K562 (cell line): Measurements from ENCODE around the gene CNKSR3.

Experiments
- CHD1 ChIP-seq: fragments of 200-600 bp; sonication (generic); IDR thresholded peaks from one replicate; pipeline ENCODE4 v1.6.1; 2012; ENCODE audit warnings: mild to moderate bottlenecking, moderate library complexity, low read length, inconsistent platforms
- GATA2 ChIP-seq: sonication (generic); formaldehyde crosslinking; IDR thresholded peaks from 2 replicates; pipeline ENCODE4 v1.4.0; 2020; ENCODE audit warnings: mild to moderate bottlenecking, missing genetic modification reagents
- GATAD2B ChIP-seq: fragments of 450-650 bp; IDR thresholded peaks from 2 replicates; pipeline ENCODE4 v1.6.1; 2017; ENCODE audit warnings: mild to moderate bottlenecking, borderline replicate concordance
- MAFF ChIP-seq: IDR thresholded peaks from 2 replicates; pipeline ENCODE4 v1.6.1; 2012; ENCODE audit warnings: low read length, improper control_type of control experiment
- MLX ChIP-seq, 2 experiments: fragments of 450-650 bp in 1 of 2; sonication (generic) in 1 of 2; formaldehyde crosslinking; conservative IDR thresholded peaks; 2 replicates each; pipeline versions ENCODE4 v1.4.0 to v1.8.1; 2020 to 2022; ENCODE audit warnings: mild to moderate bottlenecking in 1 of 2, missing genetic modification reagents in 1 of 2
- MTA1 ChIP-seq: fragments of 450-650 bp; IDR thresholded peaks from 2 replicates; pipeline ENCODE4 v1.6.1; 2017; ENCODE audit warnings: borderline replicate concordance
- NFIC ChIP-seq: fragments of 450-650 bp; IDR thresholded peaks from 2 replicates; pipeline ENCODE4 v1.6.1; 2017; ENCODE audit warnings: mild to moderate bottlenecking, inconsistent platforms
- NFYB ChIP-seq: IDR thresholded peaks from 2 replicates; pipeline ENCODE4 v1.6.1; 2011; ENCODE audit warnings: mild to moderate bottlenecking, moderate library complexity; ENCODE audit not compliant: insufficient read length; ENCODE audit errors: extremely low read depth
- POLR2H ChIP-seq: IDR thresholded peaks from 2 replicates; pipeline ENCODE4 v1.6.1; 2016; ENCODE audit warnings: missing genetic modification characterization, low read depth, mild to moderate bottlenecking, control low read depth, missing compliant biosample characterization, moderate library complexity
- PPARD ChIP-seq: fragments of 250-450 bp; sonication (Bioruptor Pico); IDR thresholded peaks from 2 replicates; pipeline ENCODE4 v1.8.0; 2022; ENCODE audit warnings: inconsistent platforms, mild to moderate bottlenecking, moderate library complexity
- RAD21 ChIP-seq, 2 experiments: fragments of 250-450 bp in 1 of 2; fragments of 450-650 bp in 1 of 2; sonication (Bioruptor Pico) in 1 of 2; formaldehyde crosslinking in 1 of 2; IDR thresholded peaks in 1 of 2; conservative IDR thresholded peaks in 1 of 2; 2 replicates each; pipeline versions ENCODE4 v1.4.0 to v1.8.0; 2020 to 2022; ENCODE audit warnings: mild to moderate bottlenecking in 2 of 2, moderate library complexity in 1 of 2
- TF ChIP-seq, protein P1 (sequence below): fragments of 450-650 bp; formaldehyde crosslinking; IDR thresholded peaks from 2 replicates; pipeline ENCODE4 v1.4.0; 2020; ENCODE audit warnings: mild to moderate bottlenecking, moderate library complexity
- TF ChIP-seq, protein P2 (sequence below), 2 experiments: fragments of 450-650 bp; IDR thresholded peaks; 2 replicates each; pipeline ENCODE4 v1.6.1; 2016; ENCODE audit warnings: mild to moderate bottlenecking in 2 of 2, borderline replicate concordance in 1 of 2, low read depth in 1 of 2, moderate library complexity in 1 of 2
- TF ChIP-seq, protein P3 (sequence below), 3 experiments: IDR thresholded peaks in 2 of 3; conservative IDR thresholded peaks in 1 of 3; 2 replicates each; pipeline ENCODE4 v1.5.1; 2011 to 2012; ENCODE audit warnings: low read length in 3 of 3, mild to moderate bottlenecking in 3 of 3, control low read depth in 2 of 3, improper control_type of control experiment in 1 of 3, inconsistent platforms in 1 of 3, low read depth in 1 of 3, mixed read lengths in 1 of 3, moderate library complexity in 1 of 3; ENCODE audit not compliant: insufficient read depth in 2 of 3

- TF ChIP-seq, protein P1, sequence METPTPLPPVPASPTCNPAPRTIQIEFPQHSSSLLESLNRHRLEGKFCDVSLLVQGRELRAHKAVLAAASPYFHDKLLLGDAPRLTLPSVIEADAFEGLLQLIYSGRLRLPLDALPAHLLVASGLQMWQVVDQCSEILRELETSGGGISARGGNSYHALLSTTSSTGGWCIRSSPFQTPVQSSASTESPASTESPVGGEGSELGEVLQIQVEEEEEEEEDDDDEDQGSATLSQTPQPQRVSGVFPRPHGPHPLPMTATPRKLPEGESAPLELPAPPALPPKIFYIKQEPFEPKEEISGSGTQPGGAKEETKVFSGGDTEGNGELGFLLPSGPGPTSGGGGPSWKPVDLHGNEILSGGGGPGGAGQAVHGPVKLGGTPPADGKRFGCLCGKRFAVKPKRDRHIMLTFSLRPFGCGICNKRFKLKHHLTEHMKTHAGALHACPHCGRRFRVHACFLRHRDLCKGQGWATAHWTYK: no peak
- TF ChIP-seq MTA1 (no peak), GATA2 (no peak), NFIC (no peak), NFYB (no peak), RAD21 (CRISPR knock-in tag; conservative IDR thresholded peaks at IDR 0.05 in 1 of 2, IDR thresholded peaks at IDR 0.05 in 1 of 2) (no peak), MLX (CRISPR knock-in tag; conservative IDR thresholded peaks at IDR 0.05) (no peak), MAFF (no peak), CHD1 (no peak), GATAD2B (no peak), PPARD (CRISPR knock-in tag) (no peak), POLR2H (tag) (no peak)
- TF ChIP-seq, protein P2, sequence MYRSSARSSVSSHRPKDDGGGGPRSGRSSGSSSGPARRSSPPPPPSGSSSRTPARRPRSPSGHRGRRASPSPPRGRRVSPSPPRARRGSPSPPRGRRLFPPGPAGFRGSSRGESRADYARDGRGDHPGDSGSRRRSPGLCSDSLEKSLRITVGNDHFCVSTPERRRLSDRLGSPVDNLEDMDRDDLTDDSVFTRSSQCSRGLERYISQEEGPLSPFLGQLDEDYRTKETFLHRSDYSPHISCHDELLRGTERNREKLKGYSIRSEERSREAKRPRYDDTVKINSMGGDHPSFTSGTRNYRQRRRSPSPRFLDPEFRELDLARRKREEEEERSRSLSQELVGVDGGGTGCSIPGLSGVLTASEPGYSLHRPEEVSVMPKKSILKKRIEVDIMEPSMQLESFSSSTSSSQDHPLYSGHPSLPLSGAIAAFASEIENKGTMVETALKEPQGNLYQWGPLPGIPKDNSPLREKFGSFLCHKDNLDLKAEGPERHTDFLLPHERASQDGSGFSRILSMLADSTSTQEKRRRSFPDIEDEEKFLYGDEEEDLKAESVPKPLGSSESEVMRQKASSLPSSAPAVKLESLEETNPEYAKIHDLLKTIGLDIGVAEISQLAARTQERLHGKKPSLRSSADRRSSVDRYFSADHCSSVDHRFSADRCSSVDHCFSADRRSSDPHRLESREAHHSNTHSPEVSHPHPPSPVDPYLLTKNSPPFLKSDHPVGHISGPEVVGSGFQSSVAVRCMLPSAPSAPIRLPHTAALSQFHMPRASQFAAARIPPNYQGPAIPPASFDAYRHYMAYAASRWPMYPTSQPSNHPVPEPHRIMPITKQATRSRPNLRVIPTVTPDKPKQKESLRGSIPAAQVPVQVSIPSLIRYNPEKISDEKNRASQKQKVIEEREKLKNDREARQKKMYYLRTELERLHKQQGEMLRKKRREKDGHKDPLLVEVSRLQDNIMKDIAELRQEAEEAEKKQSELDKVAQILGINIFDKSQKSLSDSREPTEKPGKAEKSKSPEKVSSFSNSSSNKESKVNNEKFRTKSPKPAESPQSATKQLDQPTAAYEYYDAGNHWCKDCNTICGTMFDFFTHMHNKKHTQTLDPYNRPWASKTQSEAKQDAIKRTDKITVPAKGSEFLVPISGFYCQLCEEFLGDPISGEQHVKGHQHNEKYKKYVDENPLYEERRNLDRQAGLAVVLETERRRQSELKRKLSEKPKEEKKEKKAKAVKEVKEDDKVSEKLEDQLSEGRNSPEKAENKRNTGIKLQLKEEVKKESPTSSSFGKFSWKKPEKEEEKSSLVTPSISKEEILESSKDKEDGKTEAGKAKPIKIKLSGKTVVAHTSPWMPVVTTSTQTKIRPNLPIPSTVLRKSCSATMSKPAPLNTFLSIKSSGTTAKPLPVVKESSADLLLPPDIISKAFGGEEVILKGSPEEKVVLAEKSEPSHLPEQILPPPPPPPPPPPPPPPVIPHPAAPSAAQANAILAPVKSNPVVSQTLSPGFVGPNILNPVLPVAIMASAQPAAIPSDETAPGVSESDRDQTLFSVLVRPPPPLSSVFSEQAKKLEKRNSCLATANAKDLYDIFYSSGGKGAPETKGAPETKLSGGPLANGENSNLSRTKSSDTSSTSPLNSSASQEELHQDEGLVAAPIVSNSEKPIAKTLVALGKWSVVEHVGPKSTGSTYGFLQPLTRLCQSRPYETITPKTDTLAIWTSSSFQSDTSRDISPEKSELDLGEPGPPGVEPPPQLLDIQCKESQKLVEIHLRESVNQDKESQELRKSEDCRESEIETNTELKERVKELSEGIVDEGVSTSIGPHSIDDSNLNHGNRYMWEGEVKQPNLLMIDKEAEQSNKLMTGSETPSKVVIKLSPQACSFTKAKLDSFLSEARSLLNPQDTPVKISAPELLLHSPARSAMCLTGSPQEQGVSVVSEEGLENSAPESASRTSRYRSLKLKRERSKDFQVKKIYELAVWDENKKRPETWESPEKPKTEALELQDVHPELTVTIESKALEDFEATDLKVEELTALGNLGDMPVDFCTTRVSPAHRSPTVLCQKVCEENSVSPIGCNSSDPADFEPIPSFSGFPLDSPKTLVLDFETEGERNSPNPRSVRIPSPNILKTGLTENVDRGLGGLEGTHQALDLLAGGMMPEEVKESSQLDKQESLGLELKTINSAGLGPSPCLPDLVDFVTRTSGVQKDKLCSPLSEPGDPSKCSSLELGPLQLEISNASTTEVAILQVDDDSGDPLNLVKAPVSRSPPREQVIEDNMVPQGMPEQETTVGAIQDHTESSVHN (IDR thresholded peaks at IDR 0.05; ENCODE audit: borderline replicate concordance in 1 of 2, low read depth in 1 of 2): no peak
- TF ChIP-seq, protein P3, sequence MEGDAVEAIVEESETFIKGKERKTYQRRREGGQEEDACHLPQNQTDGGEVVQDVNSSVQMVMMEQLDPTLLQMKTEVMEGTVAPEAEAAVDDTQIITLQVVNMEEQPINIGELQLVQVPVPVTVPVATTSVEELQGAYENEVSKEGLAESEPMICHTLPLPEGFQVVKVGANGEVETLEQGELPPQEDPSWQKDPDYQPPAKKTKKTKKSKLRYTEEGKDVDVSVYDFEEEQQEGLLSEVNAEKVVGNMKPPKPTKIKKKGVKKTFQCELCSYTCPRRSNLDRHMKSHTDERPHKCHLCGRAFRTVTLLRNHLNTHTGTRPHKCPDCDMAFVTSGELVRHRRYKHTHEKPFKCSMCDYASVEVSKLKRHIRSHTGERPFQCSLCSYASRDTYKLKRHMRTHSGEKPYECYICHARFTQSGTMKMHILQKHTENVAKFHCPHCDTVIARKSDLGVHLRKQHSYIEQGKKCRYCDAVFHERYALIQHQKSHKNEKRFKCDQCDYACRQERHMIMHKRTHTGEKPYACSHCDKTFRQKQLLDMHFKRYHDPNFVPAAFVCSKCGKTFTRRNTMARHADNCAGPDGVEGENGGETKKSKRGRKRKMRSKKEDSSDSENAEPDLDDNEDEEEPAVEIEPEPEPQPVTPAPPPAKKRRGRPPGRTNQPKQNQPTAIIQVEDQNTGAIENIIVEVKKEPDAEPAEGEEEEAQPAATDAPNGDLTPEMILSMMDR (IDR thresholded peaks at IDR 0.05 in 2 of 3, conservative IDR thresholded peaks at IDR 0.05 in 1 of 3; ENCODE audit: insufficient read depth in 2 of 3, low read depth in 1 of 3, low read length in 3 of 3): no peak
Observed at GRCh38 chr6:154479351-154479769, 31.1 kb downstream of the CNKSR3 start.
